Smooth muscle cell (in vitro differentiated cells): ENCODE measurements around the gene NSUN3. TPM values are rescaled to one million over a fixed set of nuclear protein-coding genes. Genes with fewer than 3 reads are reported as not detected.

Source experiments
- DNase-seq: peaks from one replicate; lab custom pipeline; 2025; ENCODE audit not compliant: unreplicated experiment; lab: John Stamatoyannopoulos, UW
- H2AFZ ChIP-seq: fragments of 200-600 bp; sonication (generic); 2 replicates; pipeline ENCODE4 v1.6.0; 2016; ENCODE audit warnings: antibody characterized with exemption, low read depth, mild to moderate bottlenecking
- H3F3A ChIP-seq: fragments of 200-600 bp; sonication (generic); 2 replicates; pipeline ENCODE4 v1.6.0; 2017; ENCODE audit warnings: antibody characterized with exemption, low read depth
- H3K27ac ChIP-seq: fragments of 200-600 bp; sonication (generic); 2 replicates; pipeline ENCODE4 v1.5.1; 2016; ENCODE audit warnings: low read depth, mild to moderate bottlenecking
- H3K27me3 ChIP-seq: fragments of 200-600 bp; sonication (generic); 2 replicates; pipeline ENCODE4 v1.6.1; 2016; ENCODE audit warnings: low read depth, mild to moderate bottlenecking
- H3K36me3 ChIP-seq: fragments of 200-600 bp; sonication (generic); 2 replicates; pipeline ENCODE4 v1.5.1; 2016; ENCODE audit warnings: low read depth
- H3K4me1 ChIP-seq: fragments of 200-600 bp; sonication (generic); 2 replicates; pipeline ENCODE4 v1.5.1; 2016; ENCODE audit warnings: low read depth
- H3K4me2 ChIP-seq: fragments of 200-600 bp; sonication (generic); 2 replicates; pipeline ENCODE4 v1.6.0; 2016; ENCODE audit warnings: mild to moderate bottlenecking
- H3K4me3 ChIP-seq: fragments of 200-600 bp; sonication (generic); 2 replicates; pipeline ENCODE4 v1.5.1; 2016; ENCODE audit warnings: mild to moderate bottlenecking
- H3K79me2 ChIP-seq: fragments of 200-600 bp; sonication (generic); 2 replicates; pipeline ENCODE4 v1.6.0; 2016; ENCODE audit warnings: low read depth, mild to moderate bottlenecking
- H3K9ac ChIP-seq: fragments of 200-600 bp; sonication (generic); 2 replicates; pipeline ENCODE4 v1.6.0; 2016; ENCODE audit warnings: low read depth
- H3K9me3 ChIP-seq: fragments of 200-600 bp; sonication (generic); replicated peaks from 2 replicates; pipeline ENCODE4 v1.5.1; 2016; ENCODE audit warnings: low read depth
- H4K20me1 ChIP-seq: fragments of 200-600 bp; sonication (generic); 2 replicates; pipeline ENCODE4 v1.6.0; 2016; ENCODE audit warnings: low read depth
- CTCF ChIP-seq: fragments of 200-600 bp; sonication (generic); IDR thresholded peaks from 2 replicates; pipeline ENCODE4 v1.5.1; 2017; ENCODE audit warnings: borderline replicate concordance, mild to moderate bottlenecking, antibody characterized with exemption; ENCODE audit not compliant: insufficient read depth, poor library complexity, severe bottlenecking
- WGBS: methylation state at CpG from one replicate; pipeline ENCODE4 v1.1.7; 2016; ENCODE audit warnings: low lambda C conversion rate; 5-methylcytosine and 5-hydroxymethylcytosine counted together
- polyA plus RNA-seq: library from polyadenylated mRNA; unstranded; fragments of >200 nt; fragmentation: Nextera tagmentation; extraction: Ambion mirVana; gene quantifications from 2 replicates; pipeline ENCODE4 v1.2.1, GENCODE V29; 2016
- total RNA-seq: library from RNA; depleted of rRNA; stranded (reverse); fragments of >200 nt; gene quantifications from 2 replicates; pipeline ENCODE4 v1.2.3, GENCODE V29; 2014

Gene NSUN3
- total and polyA plus RNA-seq, 2 experiments from 2014 or later, result 5.3 to 8.3 TPM

- Histone ChIP-seq H2AFZ (no peak overlapping the region), H3K79me2 (no peaks in the 10 kb centered on the region), H3K4me1 (no peaks in the 10 kb centered on the region), H3K36me3 (no peaks in the 10 kb centered on the region), H3K27me3 (no peaks in the 10 kb centered on the region), H3K4me2 (no peak overlapping the region), H3K9ac (no peak overlapping the region), H3K27ac (no peak overlapping the region), H3F3A (no peaks in the 10 kb centered on the region), H4K20me1 (no peaks in the 10 kb centered on the region), H3K4me3 (no peak overlapping the region), H3K9me3 (no peaks in the 10 kb centered on the region)
- 77% methylated on average over 3 of the region's 3 CpGs for WGBS
- no peak for DNase-seq
- no peak for TF ChIP-seq CTCF
Observed at GRCh38 chr3:94147012-94147411, 84.2 kb downstream of the NSUN3 start.

GRCh38 chr3:94150113-94150512, 87.3 kb downstream of the NSUN3 start:
- Histone ChIP-seq H3K4me1 (no peaks in the 10 kb centered on the region), H3K79me2 (no peaks in the 10 kb centered on the region), H3K4me2 (no peak overlapping the region), H3K36me3 (no peaks in the 10 kb centered on the region), H3K9ac (no peak overlapping the region), H3K9me3 (no peaks in the 10 kb centered on the region), H3K27ac (no peak overlapping the region), H3F3A (no peaks in the 10 kb centered on the region), H4K20me1 (no peaks in the 10 kb centered on the region), H2AFZ (no peak overlapping the region), H3K27me3 (no peaks in the 10 kb centered on the region), H3K4me3 (no peak overlapping the region)
- no peak for DNase-seq
- no peak for TF ChIP-seq CTCF
- WGBS, result 71% methylated on average over 2 of the region's 2 CpGs

DNA sequence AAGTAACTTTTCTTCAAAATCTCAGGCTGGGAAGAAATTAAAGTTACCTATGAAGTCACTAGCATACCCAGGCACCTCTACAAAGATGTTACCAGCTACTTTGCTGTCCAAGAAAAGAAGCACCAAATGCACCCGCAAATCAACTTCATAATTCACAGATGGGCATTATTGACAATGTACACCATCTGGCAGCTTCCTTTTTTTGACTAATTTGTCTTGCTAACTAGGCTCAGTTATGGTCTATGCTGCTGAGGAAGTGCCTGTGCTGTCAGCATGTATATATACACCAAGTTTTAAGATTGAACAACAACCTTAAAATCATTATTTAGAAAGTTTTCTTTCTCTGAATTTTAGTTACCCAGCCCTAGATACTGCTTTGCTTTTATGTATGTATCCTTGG, 93.8 kb downstream of the NSUN3 start:
- DNase-seq, result no peak
- 89% methylated on average over 1 of the region's 1 CpG for WGBS
- no peak overlapping the region for H3K27ac ChIP-seq

More for the DNA sequence above, 93.8 kb downstream of the NSUN3 start:
- Histone ChIP-seq H3K4me1 (no peaks in the 10 kb centered on the region), H3K4me3 (no peak overlapping the region), H3K9me3 (no peaks in the 10 kb centered on the region), H4K20me1 (no peaks in the 10 kb centered on the region), H3K27me3 (no peaks in the 10 kb centered on the region), H3K36me3 (no peaks in the 10 kb centered on the region), H2AFZ (no peak overlapping the region), H3F3A (no peaks in the 10 kb centered on the region), H3K79me2 (no peaks in the 10 kb centered on the region), H3K4me2 (no peak overlapping the region), H3K9ac (no peak overlapping the region)
- TF ChIP-seq CTCF, result no peak
